ENCODE measurements around the gene RABGAP1L. TPM values are rescaled to one million over a fixed set of nuclear protein-coding genes. Genes with fewer than 3 reads are reported as not detected.

The RABGAP1L gene
- total and polyA plus RNA-seq, 2 of the 4 experiments (the other 2 are of a cell fraction) = 7.9 to 26.7 TPM

GRCh38 chr1:175013445-175013844 lies 854.1 kb downstream of the RABGAP1L start:
- BruUV-seq (replicated peaks) = no TSS peak
- CTCF ChIA-PET = no interaction called here

More at GRCh38 chr1:175013445-175013844, 854.1 kb downstream of the RABGAP1L start:
- POLR2A ChIA-PET (ENCODE audit: unreplicated experiment) = no interaction called here
- no peak overlapping the region for H3K18ac ChIP-seq (ENCODE audit: low read depth, low read length)
- no peak for TF ChIP-seq RAD21 (IDR thresholded peaks at IDR 0.05; ENCODE audit: low read length)
- TF ChIP-seq SMC3 (IDR thresholded peaks at IDR 0.05; ENCODE audit: low read depth, low read length) = no peak
- no peak for TF ChIP-seq ELK1 (IDR thresholded peaks at IDR 0.05; ENCODE audit: borderline replicate concordance, low read depth, low read length)
- TF ChIP-seq FOS (IDR thresholded peaks at IDR 0.05; ENCODE audit: low read depth, low read length) = no peak
- no peak for TF ChIP-seq POLR2A (IDR thresholded peaks at IDR 0.05; ENCODE audit: low read depth, low read length)
- no peak for TF ChIP-seq MAZ (IDR thresholded peaks at IDR 0.05; ENCODE audit: borderline replicate concordance, low read depth, low read length)
- TF ChIP-seq CEBPB (IDR thresholded peaks at IDR 0.05; ENCODE audit: low read depth, low read length) = no peak
- no peak for TF ChIP-seq MAFK (IDR thresholded peaks at IDR 0.05; ENCODE audit: low read depth, low read length)
- no peak for TF ChIP-seq CTCF (conservative IDR thresholded peaks at IDR 0.05; ENCODE audit: low read depth, low read length)
- TF ChIP-seq, protein P1, sequence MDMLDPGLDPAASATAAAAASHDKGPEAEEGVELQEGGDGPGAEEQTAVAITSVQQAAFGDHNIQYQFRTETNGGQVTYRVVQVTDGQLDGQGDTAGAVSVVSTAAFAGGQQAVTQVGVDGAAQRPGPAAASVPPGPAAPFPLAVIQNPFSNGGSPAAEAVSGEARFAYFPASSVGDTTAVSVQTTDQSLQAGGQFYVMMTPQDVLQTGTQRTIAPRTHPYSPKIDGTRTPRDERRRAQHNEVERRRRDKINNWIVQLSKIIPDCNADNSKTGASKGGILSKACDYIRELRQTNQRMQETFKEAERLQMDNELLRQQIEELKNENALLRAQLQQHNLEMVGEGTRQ (IDR thresholded peaks at IDR 0.05; ENCODE audit: low read depth, low read length) = no peak
- TF ChIP-seq BHLHE40 (IDR thresholded peaks at IDR 0.05; ENCODE audit: low read depth, low read length) = no peak
- no peak for TF ChIP-seq NFE2L2 (IDR thresholded peaks at IDR 0.05; ENCODE audit: low read depth, low read length)
- TF ChIP-seq RFX5 (IDR thresholded peaks at IDR 0.05; ENCODE audit: low read depth, low read length) = no peak
- TF ChIP-seq CHD1 (IDR thresholded peaks at IDR 0.05; ENCODE audit: low read depth, low read length) = no peak
- no peak for ATAC-seq (ENCODE audit: low read depth)
- H3K4me1 ChIP-seq (ENCODE audit: control insufficient read depth, insufficient read depth, low read length) = peaks cover 11% of the 10 kb centered on the region
- no peak overlapping the region for H3K4me2 ChIP-seq (ENCODE audit: low read depth, low read length)
- H2AFZ ChIP-seq (replicated peaks; ENCODE audit: low read length, poor library complexity) = no peak overlapping the region
- H3K27me3 ChIP-seq (ENCODE audit: control insufficient read depth, insufficient read depth, low read length) = no peaks in the 10 kb centered on the region
- DNase-seq = no peak
- no peak overlapping the region for H2AK9ac ChIP-seq (replicated peaks; ENCODE audit: low read depth, low read length, poor library complexity)
- no peaks in the 10 kb centered on the region for H3K9me3 ChIP-seq (ENCODE audit: control insufficient read depth, insufficient read depth, low read length)
- H3K23ac ChIP-seq (ENCODE audit: low read depth, low read length) = no peak overlapping the region
- H3K14ac ChIP-seq (replicated peaks; ENCODE audit: low read depth, low read length) = no peak overlapping the region
- intact Hi-C loops (cut with micrococcal nuclease) = no loop called here
- dilution Hi-C loops (cut with HindIII; ENCODE audit: low sequenced_read_pairs, unreplicated experiment) = no loop called here
- no peak overlapping the region for H2AK5ac ChIP-seq (ENCODE audit: low read depth, low read length)
- no peak overlapping the region for H3K4me3 ChIP-seq (ENCODE audit: insufficient read depth, low read depth, low read length)
- H3K56ac ChIP-seq (ENCODE audit: extremely low read depth, insufficient read depth, low read length) = no peak overlapping the region
- no peaks in the 10 kb centered on the region for H4K20me1 ChIP-seq (ENCODE audit: insufficient read depth, low read length)
- no peak overlapping the region for H4K5ac ChIP-seq (ENCODE audit: low read depth, low read length)
- H2BK5ac ChIP-seq (ENCODE audit: low read depth, low read length, poor library complexity, severe bottlenecking) = no peak overlapping the region
- no CpG with 5 or more reads among the region's 1 CpG for WGBS, 2 experiments (ENCODE audit: extremely low coverage in 2 of 2, insufficient read length in 1 of 2)
- peaks cover 35% of the 10 kb centered on the region for H3K36me3 ChIP-seq (ENCODE audit: control insufficient read depth, insufficient read depth, low read length)
- no peak overlapping the region for H3K9ac ChIP-seq (ENCODE audit: low read depth, low read length)
- no peak overlapping the region for H4K91ac ChIP-seq (ENCODE audit: insufficient read depth, low read depth, low read length)
- H3K4ac ChIP-seq (ENCODE audit: low read depth, low read length) = no peak overlapping the region
- H3K27ac ChIP-seq (ENCODE audit: insufficient read depth, low read length) = no peak overlapping the region
- no peak overlapping the region for H2BK20ac ChIP-seq (ENCODE audit: low read depth, low read length)
- in situ Hi-C loops (cut with MboI; ENCODE audit: low sequenced_read_pairs) = no loop called here
- H4K8ac ChIP-seq (ENCODE audit: low read depth in 2 of 2, low read length in 2 of 2) = peak overlapping the region in 1 of 2 experiments; percentile 3; a peak in 1 of 4 replicates
- H3K9me1 ChIP-seq (ENCODE audit: insufficient read depth, low read length) = 0 out of 2 replicates have a peak, but pooled peaks cover 6% of the 10 kb centered on the region
- no peak overlapping the region for H2BK15ac ChIP-seq (ENCODE audit: low read depth, low read length)
- peaks cover 17 to 18% of the 10 kb centered on the region in 2 experiments for H3K79me1 ChIP-seq (ENCODE audit: low read depth in 1 of 2, low read length in 2 of 2)
- H2BK120ac ChIP-seq (ENCODE audit: low read depth, low read length) = no peak overlapping the region
